Stimulated activated CD8-positive, alpha-beta memory T cell treated with anti-CD3 and anti-CD28 coated beads, Interleukin-2, amount 100 ng/mL, for 48 hours (primary cell): ENCODE results near the gene ARGLU1.

Experiments
- DNase-seq, 2 donors: peaks; one replicate each; pipeline ENCODE4 v3.0.0-alpha.2; 2020; ENCODE audit warnings: low read depth in 2 of 2

Gene ARGLU1

DNA sequence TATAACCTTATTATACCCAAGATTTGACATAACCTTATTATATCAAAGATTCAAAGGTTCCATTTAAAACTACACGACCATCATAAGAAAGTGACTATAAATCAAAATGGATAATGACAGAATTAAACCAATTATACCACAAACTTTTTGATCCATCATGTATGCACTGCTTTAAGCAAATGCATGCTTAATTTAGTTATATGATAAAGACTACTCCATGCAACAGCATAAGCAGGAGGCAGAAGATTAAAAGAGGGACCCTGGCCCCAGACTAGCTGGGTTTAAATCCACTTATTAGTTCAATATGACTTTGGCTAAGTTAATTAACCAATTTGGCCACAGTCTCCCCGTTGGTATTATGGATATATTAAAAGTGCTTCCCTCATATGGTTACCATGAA is 43.8 kb downstream of the ARGLU1 start:
- DNase-seq, result no peak

DNA sequence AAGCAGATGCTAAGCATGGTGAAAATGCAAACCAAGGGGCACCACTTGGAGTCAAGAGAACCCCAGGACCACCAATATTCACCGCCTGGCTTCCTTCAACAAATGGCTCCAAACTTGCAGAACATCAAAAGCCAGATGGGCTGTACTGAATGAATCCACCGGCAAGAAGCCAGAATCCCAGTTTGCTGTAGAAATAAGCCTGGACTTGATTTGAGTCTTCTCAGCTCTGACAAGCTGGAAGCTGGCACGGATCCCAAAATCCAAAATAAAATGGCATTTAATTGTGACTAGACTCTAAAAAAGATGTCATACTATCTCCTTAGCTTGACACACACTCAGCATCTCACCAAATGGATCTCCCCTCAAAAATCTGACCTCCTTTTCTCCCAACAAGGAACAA is 44.4 kb downstream of the ARGLU1 start:
- no peak for DNase-seq

DNA sequence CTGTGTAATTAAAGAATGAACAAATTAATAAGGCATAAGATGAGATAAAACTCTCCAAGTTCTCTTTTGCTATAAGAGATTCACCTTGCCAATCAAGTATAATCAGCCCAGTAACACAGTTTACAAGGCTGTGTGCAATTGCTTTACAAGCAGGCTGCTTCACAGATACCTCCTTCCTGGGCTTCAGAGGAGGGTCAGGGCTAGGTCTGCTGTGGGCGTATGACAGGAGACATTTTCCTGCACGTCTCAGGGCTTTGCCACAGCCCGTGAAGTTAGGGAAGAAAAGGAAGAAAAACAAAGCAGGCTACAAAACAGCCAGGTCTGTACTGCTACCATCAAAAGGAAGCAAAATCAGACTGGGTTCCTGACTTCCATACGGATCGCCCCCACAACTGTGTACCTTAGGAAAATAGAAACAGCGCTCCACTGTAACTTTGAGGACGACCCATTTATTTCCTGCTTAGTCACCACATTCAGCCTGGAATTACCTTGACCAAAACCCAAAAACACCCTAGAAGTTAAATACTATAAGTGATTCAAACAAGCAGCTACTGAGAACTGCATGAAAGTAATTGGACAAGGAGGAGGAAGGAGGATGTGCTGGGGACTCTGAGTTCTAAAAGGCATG is 44.9 kb downstream of the ARGLU1 start:
- DNase-seq, result no peak

GRCh38 chr13:106522112-106522705 is 45.7 kb downstream of the ARGLU1 start:
- DNase-seq, result no peak

GRCh38 chr13:106521095-106521799 is 46.7 kb downstream of the ARGLU1 start:
- DNase-seq, result no peak

DNA sequence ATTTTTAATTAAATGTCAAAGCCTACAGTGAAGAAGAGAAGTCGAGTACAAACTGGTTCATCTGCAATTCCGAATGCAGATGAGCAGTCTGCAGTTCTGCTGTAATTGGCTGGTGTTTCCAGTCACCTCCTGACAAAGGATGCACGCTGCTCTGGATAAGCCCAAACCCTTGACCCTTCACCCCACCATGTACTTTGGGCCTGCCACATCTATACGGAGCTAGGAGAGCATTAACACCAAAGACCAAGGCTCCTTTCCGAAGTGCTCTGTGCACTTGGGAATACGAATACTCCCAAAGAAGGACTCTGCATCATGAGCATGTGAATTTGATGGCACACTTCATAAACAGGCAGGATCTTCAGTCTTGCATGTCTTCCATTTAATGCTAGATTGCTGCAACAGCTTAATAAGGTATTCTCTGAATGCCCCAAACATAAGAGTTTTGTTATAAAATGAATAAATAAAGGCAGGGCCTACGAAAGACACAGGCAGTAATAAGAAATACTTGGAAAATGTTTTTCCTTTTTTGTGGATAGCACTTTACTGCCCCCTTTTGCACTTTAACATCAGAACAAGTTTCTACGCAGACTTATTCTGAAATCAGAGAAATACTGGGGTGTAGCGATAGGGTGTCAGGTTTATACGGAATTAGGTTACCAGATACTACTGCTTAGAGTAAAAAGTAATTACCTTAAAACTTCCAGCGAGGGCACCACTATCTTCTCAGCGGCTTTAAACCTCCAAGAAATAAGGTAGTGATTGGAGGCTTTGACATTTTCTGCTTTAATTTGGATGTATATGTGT is 47.5 kb downstream of the ARGLU1 start:
- DNase-seq, result no peak

- DNase-seq, result no peak
Observed at GRCh38 chr13:106518512-106518911, 49.4 kb downstream of the ARGLU1 start.

DNA sequence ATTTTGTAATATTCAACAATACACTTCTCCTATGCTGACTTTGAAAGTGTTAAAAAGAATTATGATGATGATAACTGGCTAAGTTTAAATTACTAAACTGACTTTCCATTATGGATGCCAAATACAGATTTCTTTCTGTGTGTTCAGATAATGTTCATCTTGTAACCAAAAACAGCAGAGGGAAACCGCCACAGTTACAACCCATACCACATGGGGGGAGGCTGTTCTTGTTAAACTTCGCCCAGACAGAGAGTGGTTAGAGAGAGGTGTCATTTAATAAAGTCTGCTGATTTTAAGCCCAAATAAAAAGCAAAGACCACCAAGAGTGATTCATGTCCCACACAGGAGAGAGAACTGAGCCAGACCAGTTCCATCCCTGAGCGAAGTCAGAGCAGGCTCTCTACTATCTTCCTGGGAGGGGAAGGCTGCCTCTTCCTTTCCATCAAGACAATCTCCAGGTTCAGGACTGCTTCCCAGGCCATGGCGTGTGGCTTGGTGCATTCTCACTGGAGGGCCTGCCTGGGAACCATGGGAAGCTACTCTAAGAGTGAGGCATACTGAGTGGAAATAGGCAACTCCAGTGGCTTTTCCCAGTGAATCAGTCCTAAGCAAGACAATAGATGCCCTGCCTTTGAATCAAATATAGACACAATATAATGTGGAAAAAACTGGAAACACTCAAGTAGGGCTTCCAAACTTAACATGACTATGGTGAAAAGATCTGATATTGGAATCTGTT is 50.7 kb downstream of the ARGLU1 start:
- no peak for DNase-seq

DNA sequence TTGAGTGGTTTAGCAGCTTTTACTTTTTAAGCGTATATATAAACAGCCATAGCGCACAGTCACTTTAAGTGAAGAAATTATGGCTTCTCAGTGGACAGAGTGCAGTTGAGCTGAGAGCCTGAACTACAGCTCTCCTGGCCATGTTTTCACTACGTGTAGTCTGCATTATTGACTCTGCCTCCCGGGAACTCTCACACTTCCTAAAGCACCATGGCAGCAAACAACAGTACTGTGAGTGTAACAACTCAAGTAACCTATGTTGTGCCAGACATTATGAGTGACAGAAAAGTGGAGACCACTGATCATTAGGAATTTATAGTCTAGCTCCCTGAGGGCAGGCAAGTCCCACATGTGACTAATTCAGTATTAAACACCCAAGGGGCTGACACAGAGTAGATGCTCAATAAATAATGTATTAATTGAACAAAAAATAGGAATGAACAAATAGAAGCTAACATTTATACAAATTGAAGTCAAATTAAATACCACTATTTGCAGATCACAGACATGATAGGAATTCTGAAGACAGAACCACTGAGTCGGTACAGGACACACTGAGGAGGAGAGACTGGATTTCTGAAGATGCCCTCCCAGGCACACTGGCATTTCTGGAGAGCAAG is 52.2 kb downstream of the ARGLU1 start:
- DNase-seq, result no peak

- DNase-seq, result no peak
Observed at GRCh38 chr13:106514928-106515634, 52.9 kb downstream of the ARGLU1 start.

GRCh38 chr13:106513025-106513983 is 54.6 kb downstream of the ARGLU1 start:
- no peak for DNase-seq

GRCh38 chr13:106507560-106508274 is 60.2 kb downstream of the ARGLU1 start:
- no peak for DNase-seq

DNA sequence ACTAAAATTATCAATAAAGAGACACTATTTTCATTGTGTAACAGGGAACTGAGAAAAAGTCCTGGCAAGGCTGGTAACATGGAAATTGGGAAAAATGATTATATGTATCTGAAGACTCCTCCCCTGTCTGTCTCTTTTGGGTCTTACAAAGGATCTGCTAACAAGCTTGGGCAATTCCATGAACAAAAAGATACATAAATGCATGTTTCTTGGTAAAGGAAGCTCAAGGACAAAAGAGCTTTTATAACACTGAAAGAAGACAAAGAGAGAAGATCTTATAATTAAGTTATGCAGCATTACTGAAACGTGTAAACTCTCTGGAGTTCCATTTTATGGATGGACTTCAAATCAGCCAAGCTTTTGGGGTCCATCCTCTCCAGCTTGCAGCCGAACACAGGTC is 61.7 kb downstream of the ARGLU1 start:
- DNase-seq, result no peak

- DNase-seq, result no peak
Observed at GRCh38 chr13:106505732-106506131, 62.2 kb downstream of the ARGLU1 start.

GRCh38 chr13:106505295-106505694 is 62.6 kb downstream of the ARGLU1 start:
- no peak for DNase-seq

GRCh38 chr13:106503730-106504453 is 64.0 kb downstream of the ARGLU1 start:
- no peak for DNase-seq

GRCh38 chr13:106503272-106503671 is 64.7 kb downstream of the ARGLU1 start:
- DNase-seq, result no peak

- no peak for DNase-seq
Observed at GRCh38 chr13:106500445-106500844, 67.5 kb downstream of the ARGLU1 start.
